OCI-LY7 (cell line): Measurements from ENCODE around the gene NRCAM. TPM values are rescaled to one million over a fixed set of nuclear protein-coding genes. Genes with fewer than 3 reads are reported as not detected.

Source experiments
- BruUV-seq: library from RNA; stranded (reverse); fragments of 400-500 nt; replicated peaks from 2 replicates; lab custom pipeline; 2021; lab: Mats Ljungman, UMichigan
- CTCF ChIA-PET: fragments of 300-600 bp; sonication (Branson Sonifier 250); formaldehyde crosslinking; loops from one replicate; lab custom pipeline; 2022; ENCODE audit warnings: antibody characterized with exemption; ENCODE audit not compliant: unreplicated experiment; lab: Charles Lee
- POLR2A ChIA-PET: fragments of 300-600 bp; sonication (Branson Sonifier 250); formaldehyde crosslinking; loops from one replicate; lab custom pipeline; 2022; ENCODE audit warnings: antibody characterized with exemption; lab: Charles Lee
- DNase-seq: peaks from one replicate; pipeline ENCODE4 v3.0.0-alpha.2; 2015; ENCODE audit warnings: low spot score
- H2AFZ ChIP-seq: fragments of 200-600 bp; sonication (generic), shearing (Covaris generic); 2 replicates; pipeline ENCODE4 v1.6.1; 2014; ENCODE audit warnings: mild to moderate bottlenecking, antibody characterized with exemption, low read length, moderate library complexity
- H3K27ac ChIP-seq: fragments of 200-600 bp; sonication (generic); 2 replicates; pipeline ENCODE4 v1.5.1; 2014; ENCODE audit warnings: mixed run types, low read depth, mild to moderate bottlenecking, moderate library complexity, low read length, inconsistent platforms; ENCODE audit not compliant: poor library complexity, severe bottlenecking
- H3K36me3 ChIP-seq: fragments of 200-600 bp; sonication (generic); 2 replicates; pipeline ENCODE4 v1.6.1; 2014; ENCODE audit warnings: mild to moderate bottlenecking, antibody characterized with exemption, low read length, moderate library complexity, mixed read lengths; ENCODE audit not compliant: insufficient read depth
- H3K4me1 ChIP-seq: fragments of 200-600 bp; sonication (generic); 2 replicates; pipeline ENCODE4 v1.5.1; 2014; ENCODE audit warnings: mild to moderate bottlenecking, low read length; ENCODE audit not compliant: insufficient read depth, poor library complexity, severe bottlenecking
- H3K4me2 ChIP-seq: fragments of 200-600 bp; sonication (generic); 2 replicates; pipeline ENCODE4 v1.6.1; 2014; ENCODE audit warnings: mild to moderate bottlenecking, low read length
- H3K4me3 ChIP-seq: fragments of 200-600 bp; sonication (generic); 2 replicates; pipeline ENCODE4 v1.5.1; 2014; ENCODE audit warnings: mild to moderate bottlenecking, low read depth, low read length; ENCODE audit not compliant: poor library complexity, severe bottlenecking
- H3K79me2 ChIP-seq: fragments of 200-600 bp; sonication (generic); 2 replicates; pipeline ENCODE4 v1.6.1; 2016; ENCODE audit warnings: low read depth, mild to moderate bottlenecking, low read length, moderate library complexity, mixed read lengths; ENCODE audit not compliant: insufficient read depth
- H3K9me2 ChIP-seq: fragments of 200-600 bp; sonication (generic); 2 replicates; pipeline ENCODE4 v1.6.1; 2016; ENCODE audit warnings: mild to moderate bottlenecking, low read length, mixed read lengths; ENCODE audit not compliant: insufficient read depth
- H3K9me3 ChIP-seq: fragments of 200-600 bp; sonication (generic); 2 replicates; pipeline ENCODE4 v1.6.1; 2014; ENCODE audit warnings: mild to moderate bottlenecking, mixed run types, low read length, mixed read lengths
- H4K20me1 ChIP-seq: fragments of 200-600 bp; sonication (generic); 2 replicates; pipeline ENCODE4 v1.6.1; 2014; ENCODE audit warnings: mild to moderate bottlenecking, antibody characterized with exemption, low read length, moderate library complexity, mixed read lengths; ENCODE audit not compliant: insufficient read depth
- EZH2phosphoT487 ChIP-seq: fragments of 200-600 bp; sonication (generic); IDR thresholded peaks from 2 replicates; pipeline ENCODE4 v1.6.1; 2018; ENCODE audit warnings: low read depth, borderline replicate concordance, mild to moderate bottlenecking, mixed run types, antibody characterized with exemption, low read length, moderate library complexity, mixed read lengths
- intact Hi-C: fragments of 100-400 bp; cut with micrococcal nuclease; formaldehyde crosslinking; loops from one replicate; pipeline ENCODE4 v1.10.0; 2022; ENCODE audit not compliant: unreplicated experiment
- total RNA-seq, 2 experiments: library from RNA; depleted of rRNA in 1 of 2; stranded (reverse); fragments of >200 nt in 1 of 2; shearing (Covaris generic) in 1 of 2; gene quantifications; 2 replicates each; pipeline ENCODE4 v1.2.3, GENCODE V29; 2014 to 2022
- TF ChIP-seq, protein P1 (sequence below): fragments of 200-600 bp; sonication (generic); conservative IDR thresholded peaks from 2 replicates; pipeline ENCODE4 v1.5.1; 2014; ENCODE audit warnings: mild to moderate bottlenecking, antibody characterized with exemption, low read length, moderate library complexity, mixed read lengths

NRCAM gene
- total RNA-seq, 2 experiments from 2014 or later: not detected

DNA sequence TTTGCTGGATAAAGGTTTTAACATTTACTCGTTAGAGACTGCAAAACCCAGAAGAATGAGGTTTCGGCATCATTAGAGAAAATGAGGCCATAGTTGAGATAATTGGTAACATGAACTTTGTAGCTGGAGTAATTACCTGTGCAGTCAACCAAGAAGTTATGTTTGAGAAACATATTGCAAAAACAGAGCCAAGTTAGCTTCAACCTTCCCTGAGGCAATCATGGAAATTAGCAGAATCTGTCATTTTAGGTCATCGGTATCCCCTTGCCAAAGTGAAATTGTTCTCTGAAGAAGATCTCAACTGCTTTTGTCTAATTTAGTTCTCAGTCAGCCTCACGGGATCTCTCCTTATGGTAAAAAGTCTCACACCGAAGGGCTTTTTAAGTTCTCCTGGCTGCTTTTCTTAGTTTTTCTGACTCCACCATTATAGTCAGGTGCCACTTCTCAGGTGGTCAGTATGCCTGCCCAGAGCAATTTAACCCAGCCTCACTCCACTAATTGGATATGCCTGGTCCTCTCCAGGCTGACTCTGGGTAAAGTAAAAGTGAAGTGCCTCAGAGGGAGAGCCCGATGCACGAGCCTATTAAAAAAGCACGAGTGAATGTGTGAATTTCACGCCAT is 52.5 kb downstream of the NRCAM start:
- DNase-seq: no peak
- intact Hi-C loops: no loop called here
- BruUV-seq: no TSS peak
- no peaks in the 10 kb centered on the region for H3K9me2 ChIP-seq
- TF ChIP-seq EZH2phosphoT487: no peak
- TF ChIP-seq, protein P1, sequence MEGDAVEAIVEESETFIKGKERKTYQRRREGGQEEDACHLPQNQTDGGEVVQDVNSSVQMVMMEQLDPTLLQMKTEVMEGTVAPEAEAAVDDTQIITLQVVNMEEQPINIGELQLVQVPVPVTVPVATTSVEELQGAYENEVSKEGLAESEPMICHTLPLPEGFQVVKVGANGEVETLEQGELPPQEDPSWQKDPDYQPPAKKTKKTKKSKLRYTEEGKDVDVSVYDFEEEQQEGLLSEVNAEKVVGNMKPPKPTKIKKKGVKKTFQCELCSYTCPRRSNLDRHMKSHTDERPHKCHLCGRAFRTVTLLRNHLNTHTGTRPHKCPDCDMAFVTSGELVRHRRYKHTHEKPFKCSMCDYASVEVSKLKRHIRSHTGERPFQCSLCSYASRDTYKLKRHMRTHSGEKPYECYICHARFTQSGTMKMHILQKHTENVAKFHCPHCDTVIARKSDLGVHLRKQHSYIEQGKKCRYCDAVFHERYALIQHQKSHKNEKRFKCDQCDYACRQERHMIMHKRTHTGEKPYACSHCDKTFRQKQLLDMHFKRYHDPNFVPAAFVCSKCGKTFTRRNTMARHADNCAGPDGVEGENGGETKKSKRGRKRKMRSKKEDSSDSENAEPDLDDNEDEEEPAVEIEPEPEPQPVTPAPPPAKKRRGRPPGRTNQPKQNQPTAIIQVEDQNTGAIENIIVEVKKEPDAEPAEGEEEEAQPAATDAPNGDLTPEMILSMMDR: no peak
- ChIA-PET POLR2A (interaction anchor here (1.2 to 1.8 kb wide), 2 partner anchors 9 to 17 kb away, joined by 4 read pairs; no protein-coding TSS in a partner anchor), CTCF (no interaction called here)
- no peaks in the 10 kb centered on the region for H3K9me3 ChIP-seq
- H3K4me3 ChIP-seq: no peak overlapping the region
- H3K79me2 ChIP-seq: no peaks in the 10 kb centered on the region
- no peaks in the 10 kb centered on the region for H3K36me3 ChIP-seq
- H3K4me1 ChIP-seq: no peaks in the 10 kb centered on the region
- no peak overlapping the region for H2AFZ ChIP-seq
- no peak overlapping the region for H3K4me2 ChIP-seq
- no peaks in the 10 kb centered on the region; the same call in 1 of the 2 replicates for H4K20me1 ChIP-seq
- no peak overlapping the region for H3K27ac ChIP-seq

DNA sequence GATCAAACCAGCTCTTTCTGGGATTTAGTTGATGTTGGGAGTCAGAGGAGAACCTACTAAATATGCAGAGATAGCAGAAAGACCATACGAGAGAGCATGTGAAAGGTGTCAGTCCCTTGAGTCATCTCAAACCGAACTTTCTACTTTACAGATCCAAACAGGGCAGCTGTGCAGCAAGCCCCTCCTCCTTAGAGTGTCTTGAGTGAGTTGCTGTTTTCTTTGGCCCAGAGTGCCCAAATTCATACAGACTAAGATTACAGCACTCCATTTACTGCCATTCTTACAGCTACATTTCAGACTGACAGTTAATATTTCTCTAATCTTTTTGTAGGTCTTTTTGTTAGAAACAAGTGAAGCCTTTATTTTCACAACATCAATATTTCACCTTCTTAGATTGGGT is 53.4 kb downstream of the NRCAM start:
- CTCF ChIA-PET: no interaction called here
- intact Hi-C loops: no loop called here
- no TSS peak for BruUV-seq

DNA sequence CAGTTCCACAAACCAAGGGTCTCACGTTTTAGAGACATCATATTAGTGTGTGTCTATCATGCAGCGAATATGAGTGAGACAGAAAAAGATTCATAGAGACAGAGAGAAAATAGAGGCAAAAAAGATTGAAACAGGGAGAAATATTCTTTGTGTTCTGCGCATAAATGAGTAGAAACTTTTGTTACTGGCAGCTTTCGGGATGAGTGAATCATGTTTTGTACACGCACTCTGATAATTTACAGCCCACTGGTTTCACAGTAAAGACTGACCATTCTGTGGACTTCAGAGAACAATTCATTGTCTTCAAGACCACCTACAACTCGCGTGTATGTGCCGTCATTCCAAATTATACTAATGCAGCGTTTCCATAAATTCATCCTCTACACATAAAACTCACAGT is 60.2 kb downstream of the NRCAM start:
- no peaks in the 10 kb centered on the region for H3K4me1 ChIP-seq
- H3K36me3 ChIP-seq: no peaks in the 10 kb centered on the region
- ChIA-PET CTCF (no interaction called here), POLR2A (no interaction called here)
- H2AFZ ChIP-seq: no peak overlapping the region
- no peaks in the 10 kb centered on the region for H4K20me1 ChIP-seq
- no peaks in the 10 kb centered on the region for H3K9me3 ChIP-seq
- no peak overlapping the region for H3K4me2 ChIP-seq
- no peak for TF ChIP-seq EZH2phosphoT487
- TF ChIP-seq, protein P1: no peak
- intact Hi-C loops: no loop called here
- no TSS peak for BruUV-seq
- no peaks in the 10 kb centered on the region for H3K79me2 ChIP-seq
- no peak for DNase-seq
- H3K27ac ChIP-seq: no peak overlapping the region
- no peak overlapping the region for H3K4me3 ChIP-seq
- no peaks in the 10 kb centered on the region for H3K9me2 ChIP-seq

More for the DNA sequence above, 53.4 kb downstream of the NRCAM start:
- POLR2A ChIA-PET: interaction anchor here (1.2 to 1.8 kb wide), 2 partner anchors 8 to 18 kb away, joined by 4 read pairs; no protein-coding TSS in a partner anchor
- Histone ChIP-seq H3K27ac (no peak overlapping the region), H3K9me3 (no peaks in the 10 kb centered on the region), H3K79me2 (no peaks in the 10 kb centered on the region), H3K4me1 (no peaks in the 10 kb centered on the region), H3K4me2 (no peak overlapping the region), H3K36me3 (no peaks in the 10 kb centered on the region), H4K20me1 (no peaks in the 10 kb centered on the region; the same call in 1 of the 2 replicates), H3K4me3 (no peak overlapping the region), H3K9me2 (no peaks in the 10 kb centered on the region), H2AFZ (no peak overlapping the region)
- no peak for TF ChIP-seq EZH2phosphoT487
- TF ChIP-seq, protein P1: no peak
- no peak for DNase-seq
